Activated CD8-positive, alpha-beta memory T cell treated with anti-CD3 and anti-CD28 coated beads, Interleukin-2, amount 50 U/mL, for 24 hours (primary cell): Measurements from ENCODE around the gene CFAP46.
"Not testable (repeated sequence)": the region's sequence is repeated elsewhere in the genome, so short reads cannot be mapped to it uniquely, and the experiment has no call there.

Source experiments
- DNase-seq: peaks from one replicate; pipeline ENCODE4 v3.0.0-alpha.2; 2020; ENCODE audit errors: extremely low read depth

CFAP46 gene

GRCh38 chr10:132979491-132980425 lies 37.4 kb upstream of the CFAP46 start:
- DNase-seq, result no peak

- DNase-seq, result no peak
Observed at GRCh38 chr10:132978542-132978941, 36.2 kb upstream of the CFAP46 start.

- no peak for DNase-seq
Observed at GRCh38 chr10:132977807-132978206, 35.4 kb upstream of the CFAP46 start.

GRCh38 chr10:132977076-132977475 lies 34.7 kb upstream of the CFAP46 start:
- no peak for DNase-seq

GRCh38 chr10:132975831-132976682 lies 33.7 kb upstream of the CFAP46 start:
- DNase-seq, result no peak

- no peak for DNase-seq
Observed at GRCh38 chr10:132974886-132975830, 32.8 kb upstream of the CFAP46 start.

GRCh38 chr10:132974249-132974796 lies 32.0 kb upstream of the CFAP46 start:
- DNase-seq, result no peak

GRCh38 chr10:132973903-132974241 lies 31.5 kb upstream of the CFAP46 start:
- no peak for DNase-seq

GRCh38 chr10:132972986-132973902 lies 30.9 kb upstream of the CFAP46 start:
- no peak for DNase-seq

- no peak for DNase-seq
Observed at GRCh38 chr10:132972149-132972985, 30.0 kb upstream of the CFAP46 start.

- no peak for DNase-seq
Observed at GRCh38 chr10:132971448-132972148, 29.2 kb upstream of the CFAP46 start.

GRCh38 chr10:132970641-132971438 lies 28.5 kb upstream of the CFAP46 start:
- DNase-seq, result no peak

- DNase-seq, result no peak
Observed at GRCh38 chr10:132967540-132967939, 25.2 kb upstream of the CFAP46 start.

- no peak for DNase-seq
Observed at GRCh38 chr10:132965411-132966057, 23.2 kb upstream of the CFAP46 start.

- not testable (repeated sequence) for DNase-seq
Observed at GRCh38 chr10:132964707-132965410, 22.5 kb upstream of the CFAP46 start.

GRCh38 chr10:132964231-132964630 lies 21.9 kb upstream of the CFAP46 start:
- no peak for DNase-seq
